GM10266 (cell line): Measurements from ENCODE around the gene SEMA3E.

Experiments
- DNase-seq: peaks from one replicate; pipeline ENCODE4 v3.0.0; 2012; ENCODE audit errors: extremely low spot score
- TF ChIP-seq, protein P1 (sequence below): IDR thresholded peaks from 2 replicates; pipeline ENCODE4 v1.5.1; 2012; ENCODE audit warnings: mild to moderate bottlenecking, low read depth; ENCODE audit not compliant: control insufficient read depth, insufficient read depth; ENCODE audit errors: missing control alignments

SEMA3E gene

DNA sequence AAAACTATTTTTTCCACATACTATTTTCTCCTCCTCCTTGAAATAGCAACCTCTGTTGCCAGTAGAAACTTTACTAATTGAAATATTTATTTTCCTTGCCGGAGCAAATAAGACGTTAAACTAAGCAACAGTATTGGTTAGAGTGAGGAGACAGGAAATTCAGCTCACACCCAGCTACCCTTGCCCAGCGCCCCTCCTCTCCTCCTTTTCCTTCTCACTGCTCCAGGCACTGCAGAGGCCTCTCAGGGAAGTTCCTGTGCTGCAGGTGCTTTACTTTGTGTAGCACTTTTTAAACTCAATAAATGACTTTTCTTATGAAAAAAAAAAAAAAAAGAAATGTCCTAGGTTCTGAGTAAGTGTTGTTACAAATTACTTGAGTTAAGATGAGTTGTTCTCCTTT is 134.0 kb downstream of the SEMA3E start:
- TF ChIP-seq, protein P1, sequence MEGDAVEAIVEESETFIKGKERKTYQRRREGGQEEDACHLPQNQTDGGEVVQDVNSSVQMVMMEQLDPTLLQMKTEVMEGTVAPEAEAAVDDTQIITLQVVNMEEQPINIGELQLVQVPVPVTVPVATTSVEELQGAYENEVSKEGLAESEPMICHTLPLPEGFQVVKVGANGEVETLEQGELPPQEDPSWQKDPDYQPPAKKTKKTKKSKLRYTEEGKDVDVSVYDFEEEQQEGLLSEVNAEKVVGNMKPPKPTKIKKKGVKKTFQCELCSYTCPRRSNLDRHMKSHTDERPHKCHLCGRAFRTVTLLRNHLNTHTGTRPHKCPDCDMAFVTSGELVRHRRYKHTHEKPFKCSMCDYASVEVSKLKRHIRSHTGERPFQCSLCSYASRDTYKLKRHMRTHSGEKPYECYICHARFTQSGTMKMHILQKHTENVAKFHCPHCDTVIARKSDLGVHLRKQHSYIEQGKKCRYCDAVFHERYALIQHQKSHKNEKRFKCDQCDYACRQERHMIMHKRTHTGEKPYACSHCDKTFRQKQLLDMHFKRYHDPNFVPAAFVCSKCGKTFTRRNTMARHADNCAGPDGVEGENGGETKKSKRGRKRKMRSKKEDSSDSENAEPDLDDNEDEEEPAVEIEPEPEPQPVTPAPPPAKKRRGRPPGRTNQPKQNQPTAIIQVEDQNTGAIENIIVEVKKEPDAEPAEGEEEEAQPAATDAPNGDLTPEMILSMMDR, result no peak
- no peak for DNase-seq

DNA sequence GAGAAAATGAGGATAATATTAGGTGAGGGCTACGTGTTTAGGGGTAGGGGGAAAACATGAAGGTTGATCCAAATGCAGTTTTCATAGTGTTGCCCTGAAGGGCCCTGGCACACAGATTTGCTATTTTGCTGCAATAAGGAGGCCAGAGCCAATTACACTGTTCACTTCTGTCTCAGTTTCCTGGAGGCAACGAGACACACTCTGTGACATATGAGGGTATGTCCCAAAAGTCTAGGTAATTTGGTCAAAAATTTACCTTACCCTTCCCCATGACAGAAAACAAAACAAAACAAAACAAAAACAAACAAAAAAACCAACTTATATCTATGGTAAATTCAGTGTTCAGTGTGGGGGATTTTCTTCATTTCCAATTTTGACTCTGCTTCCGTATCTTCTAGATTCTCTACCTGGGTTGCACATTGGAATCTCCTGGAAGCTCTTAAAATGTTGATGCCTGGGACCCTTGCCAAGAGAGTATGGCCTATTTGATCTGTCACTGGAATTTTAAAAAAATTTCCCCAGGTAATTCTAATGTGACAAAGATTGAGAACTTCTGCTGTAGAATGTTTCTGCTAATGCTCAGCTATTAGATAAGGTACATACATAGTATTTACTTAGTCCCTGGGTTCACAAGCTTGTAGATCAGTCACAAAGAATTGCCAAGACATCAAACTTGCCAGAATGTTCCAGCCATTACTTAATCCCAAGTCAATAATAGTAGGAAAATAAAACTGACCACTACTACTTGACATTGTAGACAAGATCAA is 139.5 kb downstream of the SEMA3E start:
- DNase-seq, result no peak
- TF ChIP-seq, protein P1, result no peak

DNA sequence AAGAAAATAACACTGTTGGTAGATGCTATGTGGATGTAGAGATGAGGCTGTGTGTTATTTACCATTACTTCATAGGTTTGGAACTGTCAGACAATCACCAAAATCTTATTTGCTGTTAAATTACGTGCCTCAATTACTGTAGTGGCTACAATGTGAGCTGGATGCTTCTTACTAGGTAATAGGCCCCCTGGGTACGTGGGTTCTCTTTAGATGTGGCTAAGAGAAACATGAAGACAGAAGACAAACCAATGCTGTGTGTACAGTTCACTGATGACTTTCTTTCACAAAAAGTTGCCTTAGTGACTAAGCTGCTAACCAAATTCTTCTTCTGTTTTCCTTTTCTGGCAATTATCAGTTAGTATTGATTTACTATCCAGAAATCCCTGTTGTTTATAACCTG is 144.6 kb downstream of the SEMA3E start:
- TF ChIP-seq, protein P1, result no peak
- no peak for DNase-seq

DNA sequence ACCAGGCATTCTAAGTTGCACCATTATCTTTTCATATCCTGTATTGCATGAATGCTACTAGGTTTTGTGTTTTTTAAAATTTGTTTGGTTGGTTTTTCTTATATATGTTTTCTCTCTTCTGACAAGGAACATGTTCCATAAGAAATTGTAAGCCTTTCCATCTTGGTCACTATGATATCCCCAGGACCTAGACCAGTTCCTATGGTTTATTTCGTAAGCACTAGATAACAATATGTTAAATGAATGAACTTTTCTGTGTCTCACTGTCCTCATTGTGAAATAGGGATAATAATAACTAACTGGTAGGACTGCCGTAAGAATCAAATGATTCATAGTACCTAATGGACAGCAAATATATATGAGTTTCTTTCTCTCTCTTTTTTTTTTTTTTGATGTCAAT is 146.3 kb downstream of the SEMA3E start:
- TF ChIP-seq, protein P1, result no peak

DNA sequence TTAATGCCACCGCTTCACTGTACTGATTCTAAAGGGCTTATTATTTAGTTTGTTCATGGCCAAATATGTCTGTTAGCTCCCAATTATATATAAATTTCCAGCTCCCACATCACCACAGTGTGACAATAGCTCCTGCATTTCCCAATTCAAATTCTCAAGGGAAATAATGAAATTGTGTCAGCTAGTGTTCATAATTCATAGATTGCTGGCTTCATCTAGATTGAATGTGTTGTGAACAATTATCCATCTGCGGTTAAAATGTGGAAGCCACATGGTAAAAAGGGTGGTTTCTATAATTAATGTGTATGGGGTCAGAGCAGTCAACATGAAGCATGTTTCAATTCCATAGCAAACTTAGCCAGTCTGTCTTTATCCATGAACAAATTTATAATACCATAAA is 154.3 kb downstream of the SEMA3E start:
- TF ChIP-seq, protein P1, result no peak
- DNase-seq, result no peak

More for the DNA sequence above, 146.3 kb downstream of the SEMA3E start:
- DNase-seq, result no peak

DNA sequence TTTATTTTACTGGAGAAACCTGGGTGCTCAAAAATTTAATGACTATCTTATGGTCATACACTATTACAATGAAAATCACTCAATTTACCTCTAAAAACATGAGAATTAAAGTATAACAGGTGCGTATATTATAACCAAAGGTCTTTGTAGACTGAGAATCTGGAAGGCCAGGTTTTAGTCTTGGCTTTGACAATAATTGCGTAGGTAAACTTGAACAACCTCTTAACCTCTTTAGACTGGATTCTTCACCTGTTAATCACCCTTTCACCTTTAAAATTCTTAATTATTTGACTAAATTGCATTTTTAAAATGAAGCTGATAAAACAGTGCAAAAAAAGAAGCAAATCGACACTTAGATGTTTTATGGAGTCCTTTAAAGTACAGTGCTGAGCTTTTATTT is 156.1 kb downstream of the SEMA3E start:
- no peak for DNase-seq
- TF ChIP-seq, protein P1, result no peak

DNA sequence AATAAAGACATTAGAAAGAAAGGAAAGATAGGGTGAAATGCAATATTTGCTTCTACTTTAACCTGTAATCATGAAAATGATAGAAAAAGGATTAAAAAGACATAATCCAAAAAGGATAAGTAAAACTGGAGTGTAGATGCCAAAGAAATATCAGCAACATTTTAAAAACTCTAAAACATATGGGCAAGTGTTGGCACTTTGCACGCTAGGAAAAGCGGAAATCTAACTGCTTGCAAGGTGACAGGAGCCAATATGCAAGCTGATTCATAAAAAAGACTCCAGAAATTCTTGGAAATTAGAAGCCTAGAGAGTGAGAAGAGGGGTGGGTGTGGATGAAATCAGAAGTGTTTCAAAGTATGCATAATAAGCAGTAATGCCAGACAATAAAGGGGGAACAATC is 161.1 kb downstream of the SEMA3E start:
- DNase-seq, result no peak
- TF ChIP-seq, protein P1, result no peak
